ENCODE data around the gene TYW5. TPM values are rescaled to one million over a fixed set of nuclear protein-coding genes. Genes with fewer than 3 reads are reported as not detected.

The TYW5 gene
- total RNA-seq, 1 experiment from 2014 or later, result 13.5 TPM

DNA sequence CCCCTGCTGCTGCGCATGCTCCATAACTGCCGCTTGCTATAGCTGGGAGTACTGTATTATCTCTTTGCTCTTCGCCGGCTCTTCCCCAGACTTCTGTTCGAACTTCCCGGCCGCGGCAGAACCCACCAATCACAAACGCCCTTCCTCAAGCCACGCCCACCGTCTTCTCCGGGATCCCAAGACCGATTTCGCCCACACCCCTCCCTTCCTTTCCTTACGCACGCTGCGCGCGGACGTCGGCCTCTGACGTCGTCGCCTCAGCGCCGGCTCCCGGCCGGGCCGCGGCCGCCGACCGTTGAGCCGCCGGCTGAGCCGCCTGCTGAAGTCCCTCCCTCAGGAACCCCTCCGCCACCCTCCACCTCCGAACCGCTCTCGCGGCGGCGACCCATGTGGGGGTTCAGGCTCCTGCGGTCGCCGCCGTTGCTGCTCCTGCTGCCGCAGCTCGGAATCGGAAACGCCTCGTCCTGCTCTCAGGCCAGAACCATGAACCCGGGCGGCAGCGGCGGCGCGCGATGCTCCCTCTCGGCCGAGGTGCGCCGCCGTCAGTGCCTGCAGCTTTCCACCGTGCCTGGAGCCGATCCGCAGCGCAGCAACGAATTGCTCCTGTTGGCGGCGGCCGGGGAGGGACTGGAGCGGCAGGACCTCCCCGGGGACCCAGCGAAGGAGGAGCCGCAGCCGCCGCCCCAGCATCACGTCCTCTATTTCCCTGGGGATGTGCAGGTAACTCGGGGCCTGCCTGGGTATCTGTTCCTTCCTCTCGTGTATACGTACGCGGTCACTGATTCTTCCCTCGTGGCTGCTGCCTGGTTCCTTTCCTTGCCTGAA, 44.0 kb downstream of the TYW5 start, which contains the start of gene C2orf69 (continued):
- TF ChIP-seq PRDM15 (CRISPR knock-in tag; IDR thresholded peaks at IDR 0.05) (no peak), GTF2I (CRISPR knock-in tag; conservative IDR thresholded peaks at IDR 0.05) (no peak), ATF2 (CRISPR knock-in tag; IDR thresholded peaks at IDR 0.05; ENCODE audit: borderline replicate concordance, low read depth) (no peak), ZNF423 (CRISPR knock-in tag; IDR thresholded peaks at IDR 0.05) (no peak), RORB (CRISPR knock-in tag; IDR thresholded peaks at IDR 0.05) (no peak), ZNF416 (CRISPR knock-in tag; IDR thresholded peaks at IDR 0.05) (no peak), MYBL2 (CRISPR knock-in tag; IDR thresholded peaks at IDR 0.05) (peak; percentile 98), USF2 (CRISPR knock-in tag; IDR thresholded peaks at IDR 0.05) (no peak)
- TF ChIP-seq, protein P1, sequence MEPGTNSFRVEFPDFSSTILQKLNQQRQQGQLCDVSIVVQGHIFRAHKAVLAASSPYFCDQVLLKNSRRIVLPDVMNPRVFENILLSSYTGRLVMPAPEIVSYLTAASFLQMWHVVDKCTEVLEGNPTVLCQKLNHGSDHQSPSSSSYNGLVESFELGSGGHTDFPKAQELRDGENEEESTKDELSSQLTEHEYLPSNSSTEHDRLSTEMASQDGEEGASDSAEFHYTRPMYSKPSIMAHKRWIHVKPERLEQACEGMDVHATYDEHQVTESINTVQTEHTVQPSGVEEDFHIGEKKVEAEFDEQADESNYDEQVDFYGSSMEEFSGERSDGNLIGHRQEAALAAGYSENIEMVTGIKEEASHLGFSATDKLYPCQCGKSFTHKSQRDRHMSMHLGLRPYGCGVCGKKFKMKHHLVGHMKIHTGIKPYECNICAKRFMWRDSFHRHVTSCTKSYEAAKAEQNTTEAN (CRISPR knock-in tag; IDR thresholded peaks at IDR 0.05), result no peak
- TF ChIP-seq, protein P2, sequence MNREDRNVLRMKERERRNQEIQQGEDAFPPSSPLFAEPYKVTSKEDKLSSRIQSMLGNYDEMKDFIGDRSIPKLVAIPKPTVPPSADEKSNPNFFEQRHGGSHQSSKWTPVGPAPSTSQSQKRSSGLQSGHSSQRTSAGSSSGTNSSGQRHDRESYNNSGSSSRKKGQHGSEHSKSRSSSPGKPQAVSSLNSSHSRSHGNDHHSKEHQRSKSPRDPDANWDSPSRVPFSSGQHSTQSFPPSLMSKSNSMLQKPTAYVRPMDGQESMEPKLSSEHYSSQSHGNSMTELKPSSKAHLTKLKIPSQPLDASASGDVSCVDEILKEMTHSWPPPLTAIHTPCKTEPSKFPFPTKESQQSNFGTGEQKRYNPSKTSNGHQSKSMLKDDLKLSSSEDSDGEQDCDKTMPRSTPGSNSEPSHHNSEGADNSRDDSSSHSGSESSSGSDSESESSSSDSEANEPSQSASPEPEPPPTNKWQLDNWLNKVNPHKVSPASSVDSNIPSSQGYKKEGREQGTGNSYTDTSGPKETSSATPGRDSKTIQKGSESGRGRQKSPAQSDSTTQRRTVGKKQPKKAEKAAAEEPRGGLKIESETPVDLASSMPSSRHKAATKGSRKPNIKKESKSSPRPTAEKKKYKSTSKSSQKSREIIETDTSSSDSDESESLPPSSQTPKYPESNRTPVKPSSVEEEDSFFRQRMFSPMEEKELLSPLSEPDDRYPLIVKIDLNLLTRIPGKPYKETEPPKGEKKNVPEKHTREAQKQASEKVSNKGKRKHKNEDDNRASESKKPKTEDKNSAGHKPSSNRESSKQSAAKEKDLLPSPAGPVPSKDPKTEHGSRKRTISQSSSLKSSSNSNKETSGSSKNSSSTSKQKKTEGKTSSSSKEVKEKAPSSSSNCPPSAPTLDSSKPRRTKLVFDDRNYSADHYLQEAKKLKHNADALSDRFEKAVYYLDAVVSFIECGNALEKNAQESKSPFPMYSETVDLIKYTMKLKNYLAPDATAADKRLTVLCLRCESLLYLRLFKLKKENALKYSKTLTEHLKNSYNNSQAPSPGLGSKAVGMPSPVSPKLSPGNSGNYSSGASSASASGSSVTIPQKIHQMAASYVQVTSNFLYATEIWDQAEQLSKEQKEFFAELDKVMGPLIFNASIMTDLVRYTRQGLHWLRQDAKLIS (CRISPR knock-in tag; IDR thresholded peaks at IDR 0.05; ENCODE audit: borderline replicate concordance), result no peak; the same call in 1 of the 2 replicates

- no peak for DNase-seq (ENCODE audit: low spot score)
- H3K27ac Mint-ChIP-seq, result peak overlapping the region; percentile 91
- no peaks in the 10 kb centered on the region for H3K27me3 Mint-ChIP-seq (ENCODE audit: low read depth)
- H3K36me3 Mint-ChIP-seq, result peaks cover 20% of the 10 kb centered on the region
- no peak for ATAC-seq
- peak overlapping the region; percentile 97 for H3K4me3 Mint-ChIP-seq
- ChIA-PET CTCF (interaction anchor here (2.3 kb wide), 1 partner anchor 206 kb away, joined by 5 read pairs; no protein-coding TSS in a partner anchor), POLR2A (interaction anchor here (0.6 kb wide), 1 partner anchor 662 kb away, joined by 3 read pairs; no protein-coding TSS in a partner anchor)
- H3K9me3 Mint-ChIP-seq, result no peaks in the 10 kb centered on the region
- peaks cover 23% of the 10 kb centered on the region for H3K4me1 Mint-ChIP-seq
- no peak for TF ChIP-seq CBFB (CRISPR knock-in tag; IDR thresholded peaks at IDR 0.05; ENCODE audit: low read depth)
- no peak for TF ChIP-seq ZNF263 (CRISPR knock-in tag; IDR thresholded peaks at IDR 0.05; ENCODE audit: low read depth)
- no peak for TF ChIP-seq TCF7 (CRISPR knock-in tag; IDR thresholded peaks at IDR 0.05; ENCODE audit: low read depth)
- TF ChIP-seq ZNF138 (CRISPR knock-in tag; conservative IDR thresholded peaks at IDR 0.05), result no peak
- TF ChIP-seq ZNF396 (CRISPR knock-in tag; IDR thresholded peaks at IDR 0.05; ENCODE audit: borderline replicate concordance), result no peak
- TF ChIP-seq PRRX2 (CRISPR knock-in tag; IDR thresholded peaks at IDR 0.05), result no peak
- TF ChIP-seq FOXK1 (CRISPR knock-in tag; IDR thresholded peaks at IDR 0.05), result no peak
- TF ChIP-seq, protein P1 (CRISPR knock-in tag; IDR thresholded peaks at IDR 0.05), result no peak
- no peak for TF ChIP-seq MLX (CRISPR knock-in tag; IDR thresholded peaks at IDR 0.05)
Observed at GRCh38 chr2:199910338-199911051, 44.8 kb downstream of the TYW5 start.

All from WTC11 (cell line).